OCI-M2 (cell line): ENCODE measurements around the gene BSND.

Experiments
- DNase-seq: peaks from one replicate; lab custom pipeline; 2025; ENCODE audit not compliant: unreplicated experiment; lab: John Stamatoyannopoulos, UW

BSND gene

GRCh38 chr1:55060133-55060999, 61.6 kb downstream of the BSND start:
- no peak for DNase-seq

GRCh38 chr1:55061000-55061705, 62.4 kb downstream of the BSND start:
- DNase-seq: no peak
